Hepatocyte (in vitro differentiated cells): ENCODE data around the gene KLHL36. TPM values are rescaled to one million over a fixed set of nuclear protein-coding genes. Genes with fewer than 3 reads are reported as not detected.

Source experiments
- DNase-seq: peaks from one replicate; pipeline ENCODE4 v3.0.0-alpha.2; 2016; ENCODE audit warnings: low spot score
- H2AFZ ChIP-seq: fragments of 200-600 bp; sonication (generic); 2 replicates; pipeline ENCODE4 v1.6.0; 2016; ENCODE audit warnings: antibody characterized with exemption, mild to moderate bottlenecking
- H3K27ac ChIP-seq: fragments of 200-600 bp; sonication (generic); 2 replicates; pipeline ENCODE4 v1.5.1; 2016; ENCODE audit warnings: mild to moderate bottlenecking
- H3K27me3 ChIP-seq: fragments of 200-600 bp; sonication (generic); 2 replicates; pipeline ENCODE4 v1.6.1; 2016
- H3K36me3 ChIP-seq: fragments of 200-600 bp; sonication (generic); replicated peaks from 2 replicates; pipeline ENCODE4 v1.5.1; 2016; ENCODE audit warnings: low read depth; ENCODE audit not compliant: insufficient read depth
- H3K4me1 ChIP-seq: fragments of 200-600 bp; sonication (generic); 2 replicates; pipeline ENCODE4 v1.5.1; 2016; ENCODE audit warnings: mild to moderate bottlenecking, moderate library complexity; ENCODE audit not compliant: insufficient read depth
- H3K4me2 ChIP-seq: fragments of 200-600 bp; sonication (generic); 2 replicates; pipeline ENCODE4 v1.6.0; 2016
- H3K4me3 ChIP-seq: fragments of 200-600 bp; sonication (generic); 2 replicates; pipeline ENCODE4 v1.5.1; 2016; ENCODE audit warnings: mild to moderate bottlenecking
- H3K79me2 ChIP-seq: fragments of 200-600 bp; sonication (generic); 2 replicates; pipeline ENCODE4 v1.6.0; 2017; ENCODE audit warnings: mild to moderate bottlenecking
- H3K9me2 ChIP-seq: fragments of 200-600 bp; sonication (generic); replicated peaks from 2 replicates; pipeline ENCODE4 v1.6.0; 2017; ENCODE audit warnings: mild to moderate bottlenecking; ENCODE audit not compliant: insufficient read depth
- H3K9me3 ChIP-seq: fragments of 200-600 bp; sonication (generic); 2 replicates; pipeline ENCODE4 v1.5.1; 2016; ENCODE audit warnings: low read depth, mild to moderate bottlenecking
- H4K20me1 ChIP-seq: fragments of 200-600 bp; sonication (generic); 2 replicates; pipeline ENCODE4 v1.6.0; 2016; ENCODE audit warnings: mild to moderate bottlenecking; ENCODE audit not compliant: insufficient read depth, poor library complexity, severe bottlenecking
- CTCF ChIP-seq: fragments of 200-600 bp; sonication (generic); IDR thresholded peaks from 2 replicates; pipeline ENCODE4 v1.5.1; 2016; ENCODE audit warnings: antibody characterized with exemption, mild to moderate bottlenecking; ENCODE audit not compliant: poor library complexity
- EZH2 ChIP-seq: fragments of 200-600 bp; sonication (generic); IDR thresholded peaks from 2 replicates; pipeline ENCODE4 v1.6.1; 2016; ENCODE audit warnings: antibody characterized with exemption, mild to moderate bottlenecking, borderline replicate concordance
- EZH2phosphoT487 ChIP-seq: fragments of 200-600 bp; sonication (generic); IDR thresholded peaks from one replicate; pipeline ENCODE4 v1.6.1; 2018; ENCODE audit warnings: antibody characterized with exemption, mild to moderate bottlenecking, low read depth, moderate library complexity; ENCODE audit not compliant: unreplicated experiment, severe bottlenecking
- WGBS: methylation state at CpG from one replicate; pipeline ENCODE4 v1.1.6; 2016; ENCODE audit warnings: low lambda C conversion rate; ENCODE audit errors: missing lambda C conversion rate; 5-methylcytosine and 5-hydroxymethylcytosine counted together
- polyA plus RNA-seq: library from polyadenylated mRNA; unstranded; fragments of >200 nt; fragmentation: Nextera tagmentation; extraction: Ambion mirVana; gene quantifications from 2 replicates; pipeline ENCODE4 v1.2.1, GENCODE V29; 2016
- total RNA-seq: library from RNA; depleted of rRNA; stranded (reverse); fragments of >200 nt; gene quantifications from 2 replicates; pipeline ENCODE4 v1.2.3, GENCODE V29; 2014

Gene KLHL36
- total and polyA plus RNA-seq, 2 experiments from 2014 or later = 24.4 to 50.5 TPM

DNA sequence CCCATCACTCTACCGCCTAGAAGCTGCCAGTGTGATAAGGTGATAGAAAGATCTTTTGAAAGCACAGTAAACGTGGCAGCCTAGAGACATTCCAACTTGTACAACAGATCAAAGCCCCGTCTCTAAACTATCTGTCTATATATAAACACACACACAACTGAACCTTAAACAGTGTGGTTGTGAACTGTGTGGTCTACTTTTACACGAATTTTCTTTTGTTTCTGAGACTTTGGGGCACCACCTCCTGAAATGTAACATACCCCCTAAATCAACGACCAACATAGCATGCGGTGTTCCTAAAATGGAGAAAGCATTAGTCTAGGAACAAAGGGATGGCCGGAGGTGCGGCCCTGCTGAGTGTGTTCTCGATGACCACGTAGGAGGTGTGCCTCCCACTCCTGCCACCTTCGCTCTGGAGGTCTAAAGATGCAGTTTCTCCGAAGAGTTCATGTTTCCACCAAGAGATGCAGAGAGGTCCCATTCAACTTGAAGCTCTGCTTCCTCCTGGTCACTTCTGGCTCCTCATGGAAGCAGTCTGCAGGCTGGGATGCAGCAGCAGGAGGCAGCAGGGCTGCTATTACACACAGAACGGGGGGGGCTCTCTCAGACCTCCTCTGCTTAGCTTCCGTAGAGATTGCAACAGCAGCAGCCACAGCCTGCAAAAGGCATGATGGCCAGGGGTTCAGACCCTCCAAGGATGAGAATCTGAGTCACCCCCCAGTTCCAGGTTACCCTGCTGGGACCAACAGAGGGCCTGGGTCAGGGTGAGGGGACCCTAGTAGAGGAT is 28.9 kb downstream of the KLHL36 start:
- Histone ChIP-seq H3K36me3 (no peaks in the 10 kb centered on the region), H3K4me3 (no peak overlapping the region), H3K4me1 (no peaks in the 10 kb centered on the region), H4K20me1 (no peaks in the 10 kb centered on the region), H3K27me3 (no peaks in the 10 kb centered on the region), H3K27ac (no peak overlapping the region), H3K9me3 (no peaks in the 10 kb centered on the region), H3K9me2 (no peaks in the 10 kb centered on the region), H3K4me2 (no peak overlapping the region), H2AFZ (no peak overlapping the region), H3K79me2 (no peaks in the 10 kb centered on the region)
- no peak for TF ChIP-seq CTCF
- no peak for TF ChIP-seq EZH2phosphoT487
- peak; percentile 23 for DNase-seq
- 69% methylated on average over 14 of the region's 14 CpGs for WGBS

DNA sequence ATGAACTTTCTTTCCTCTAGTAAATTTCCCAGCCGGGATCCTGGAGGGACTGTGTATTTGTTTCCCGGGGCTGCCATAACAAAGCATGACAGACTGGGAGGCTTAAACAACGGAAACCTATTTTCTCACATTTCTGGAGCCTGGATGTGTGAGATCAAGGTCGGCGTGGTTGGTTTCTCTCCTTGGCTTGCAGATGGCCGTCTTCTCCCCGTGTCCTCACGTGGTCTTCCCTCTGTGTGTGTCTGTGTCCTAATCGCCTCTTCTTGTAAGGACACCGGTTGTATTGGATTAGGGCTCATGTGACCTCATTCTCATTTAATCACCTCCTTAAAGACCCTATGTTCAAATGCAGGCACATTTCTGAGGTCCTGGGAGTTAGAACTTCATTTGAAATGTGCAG is 29.5 kb downstream of the KLHL36 start:
- H4K20me1 ChIP-seq = no peaks in the 10 kb centered on the region
- DNase-seq = no peak
- no peak overlapping the region for H3K4me2 ChIP-seq
- no peak overlapping the region for H3K4me3 ChIP-seq
- no peaks in the 10 kb centered on the region for H3K9me2 ChIP-seq
- no peaks in the 10 kb centered on the region for H3K79me2 ChIP-seq
- no peaks in the 10 kb centered on the region for H3K27me3 ChIP-seq
- H3K36me3 ChIP-seq = no peaks in the 10 kb centered on the region
- TF ChIP-seq EZH2phosphoT487 (no peak), CTCF (no peak), EZH2 (no peak)
- WGBS = 60% methylated on average over 10 of the region's 10 CpGs
- H3K27ac ChIP-seq = no peak overlapping the region
- H2AFZ ChIP-seq = no peak overlapping the region
- no peaks in the 10 kb centered on the region for H3K4me1 ChIP-seq
- no peaks in the 10 kb centered on the region for H3K9me3 ChIP-seq

- H3K4me2 ChIP-seq = no peak overlapping the region
- no peaks in the 10 kb centered on the region for H3K36me3 ChIP-seq
- no peak overlapping the region for H3K27ac ChIP-seq
- H4K20me1 ChIP-seq = no peaks in the 10 kb centered on the region
- TF ChIP-seq CTCF = no peak
- TF ChIP-seq EZH2phosphoT487 = no peak
- TF ChIP-seq EZH2 = no peak
- no peaks in the 10 kb centered on the region for H3K27me3 ChIP-seq
- no peaks in the 10 kb centered on the region for H3K9me3 ChIP-seq
- H3K79me2 ChIP-seq = no peaks in the 10 kb centered on the region
- no peak for DNase-seq
- no peak overlapping the region for H2AFZ ChIP-seq
- H3K4me3 ChIP-seq = no peak overlapping the region
- no peaks in the 10 kb centered on the region for H3K4me1 ChIP-seq
- H3K9me2 ChIP-seq = no peaks in the 10 kb centered on the region
- 95% methylated on average over 9 of the region's 9 CpGs for WGBS
Observed at GRCh38 chr16:84678541-84678940, 30.2 kb downstream of the KLHL36 start.
